NCI-H2081 treated with DMSO at 0.1 percent for 48 hours (cell line): ENCODE results near the gene PGBD5.

Experiments
- DNase-seq: peaks from one replicate; lab custom pipeline; 2025; lab: John Stamatoyannopoulos, UW

PGBD5 gene

DNA sequence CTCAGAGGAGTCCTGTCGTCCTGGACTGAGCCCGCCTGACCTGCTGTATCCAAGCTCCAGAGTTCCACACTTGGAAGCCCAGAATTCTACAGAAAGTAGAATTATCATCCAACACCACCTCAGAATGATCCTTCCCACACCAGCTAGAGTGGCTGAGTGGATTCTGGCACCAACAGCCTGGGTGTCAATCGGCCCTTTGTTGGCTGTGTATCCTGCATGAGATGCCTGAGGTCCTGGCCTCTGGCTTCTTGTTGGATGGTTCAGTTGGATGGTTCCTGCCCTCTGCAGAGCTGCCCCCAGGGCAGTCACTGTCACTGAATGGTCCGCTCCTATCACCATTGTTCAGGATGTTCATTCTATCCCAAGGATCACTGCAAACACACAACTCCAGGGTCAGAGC is 49.8 kb downstream of the PGBD5 start:
- no peak for DNase-seq

GRCh38 chr1:230375780-230376179 is 50.4 kb downstream of the PGBD5 start:
- DNase-seq = no peak

DNA sequence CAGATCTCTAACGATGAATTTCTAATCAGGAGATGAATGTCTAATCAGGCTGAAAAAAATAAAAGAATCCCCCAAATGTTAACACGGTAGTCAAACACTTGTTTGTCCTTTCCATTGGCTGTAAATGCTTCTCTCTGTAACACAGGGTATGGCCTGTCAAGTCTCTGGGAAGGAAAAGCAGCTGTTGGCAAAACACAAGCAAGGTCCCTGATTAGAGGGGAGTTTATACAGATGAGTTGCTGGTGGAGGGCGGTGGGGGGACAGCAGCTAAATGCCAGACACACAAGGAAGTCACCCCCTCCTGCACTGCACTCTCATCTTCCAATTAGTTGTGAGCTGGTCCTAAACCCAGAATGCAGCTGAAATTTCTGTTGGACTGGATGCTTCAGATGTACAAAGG is 51.0 kb downstream of the PGBD5 start:
- no peak for DNase-seq

DNA sequence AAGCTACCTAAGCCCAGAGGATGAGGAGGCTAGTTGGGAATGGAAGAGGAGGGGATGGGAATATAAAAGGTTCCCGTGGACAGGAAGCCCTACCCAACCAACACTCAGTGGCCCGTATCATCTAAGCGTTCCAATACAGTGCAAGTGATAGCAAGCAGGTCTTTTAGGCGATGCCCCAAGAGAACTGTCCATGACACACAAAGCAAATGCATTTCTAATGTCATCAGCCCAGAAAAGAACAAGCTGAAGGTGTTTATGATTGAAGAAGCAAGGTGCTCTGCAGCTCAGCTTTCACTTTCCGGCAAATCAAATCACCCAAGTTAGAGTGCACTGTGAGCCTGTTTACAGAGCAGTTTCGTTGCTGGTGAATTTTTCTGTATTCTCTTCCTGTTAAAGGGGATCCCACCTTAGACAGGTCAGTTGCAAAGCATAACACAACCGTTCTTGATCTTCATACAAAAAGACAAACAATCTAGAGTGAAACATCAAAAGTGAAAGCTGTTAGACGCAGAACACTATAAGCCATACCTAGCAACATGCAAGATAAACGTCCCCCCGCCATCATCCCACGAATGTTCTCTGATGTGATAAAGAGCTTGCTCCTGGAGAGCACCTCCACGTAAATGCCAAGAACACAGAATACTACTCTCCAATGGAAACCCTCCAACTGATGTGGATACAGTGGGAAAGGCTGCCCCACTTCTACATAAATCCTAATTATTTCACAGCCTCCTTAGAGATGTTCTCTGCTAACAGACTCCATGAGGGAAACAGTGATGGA is 54.0 kb downstream of the PGBD5 start:
- DNase-seq = no peak

GRCh38 chr1:230370109-230370508 is 56.0 kb downstream of the PGBD5 start:
- no peak for DNase-seq

- DNase-seq = no peak
Measured at GRCh38 chr1:230368871-230369270, 57.3 kb downstream of the PGBD5 start.

DNA sequence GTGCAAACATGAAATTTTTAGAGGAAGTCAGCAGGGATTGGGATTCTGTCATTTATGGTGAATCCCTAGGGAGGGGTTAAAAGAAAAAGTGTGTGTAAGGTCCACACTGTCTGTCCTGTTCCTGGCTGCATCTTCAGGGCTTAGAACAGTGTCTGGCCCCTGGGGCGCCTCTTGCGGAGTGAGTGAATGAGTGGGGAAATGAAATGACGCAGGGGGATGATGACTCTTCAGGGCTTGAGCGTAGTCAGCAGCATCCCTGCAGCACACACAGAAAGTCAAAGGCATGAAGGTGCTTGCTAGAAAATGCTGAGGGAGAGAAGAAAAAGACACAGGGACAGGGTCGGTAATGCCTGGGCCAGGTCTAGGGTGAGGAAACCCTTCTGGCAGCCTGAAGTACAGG is 57.8 kb downstream of the PGBD5 start:
- DNase-seq = no peak

- no peak for DNase-seq
Measured at GRCh38 chr1:230366504-230366915, 59.6 kb downstream of the PGBD5 start.

- DNase-seq = no peak
Measured at GRCh38 chr1:230365723-230366307, 60.3 kb downstream of the PGBD5 start.

DNA sequence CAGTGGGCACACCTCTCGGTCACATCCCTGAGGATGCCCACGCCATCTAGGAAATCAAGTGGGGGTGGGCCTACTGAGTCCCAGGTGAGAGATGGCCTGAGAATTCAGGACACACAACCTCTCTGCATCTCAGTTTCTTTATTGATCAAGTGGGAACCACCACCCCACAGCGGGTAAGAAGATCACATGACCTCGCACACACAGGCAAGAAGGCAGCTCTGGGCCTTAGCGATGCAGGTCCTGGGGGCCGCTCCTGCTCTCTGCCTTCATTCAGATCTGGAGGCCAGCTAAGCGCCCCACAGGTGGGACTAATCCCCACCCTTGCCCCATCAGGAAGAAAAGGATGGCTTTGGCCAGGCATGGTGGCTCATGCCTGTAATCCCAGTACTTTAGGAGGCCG is 63.2 kb downstream of the PGBD5 start:
- no peak for DNase-seq

DNA sequence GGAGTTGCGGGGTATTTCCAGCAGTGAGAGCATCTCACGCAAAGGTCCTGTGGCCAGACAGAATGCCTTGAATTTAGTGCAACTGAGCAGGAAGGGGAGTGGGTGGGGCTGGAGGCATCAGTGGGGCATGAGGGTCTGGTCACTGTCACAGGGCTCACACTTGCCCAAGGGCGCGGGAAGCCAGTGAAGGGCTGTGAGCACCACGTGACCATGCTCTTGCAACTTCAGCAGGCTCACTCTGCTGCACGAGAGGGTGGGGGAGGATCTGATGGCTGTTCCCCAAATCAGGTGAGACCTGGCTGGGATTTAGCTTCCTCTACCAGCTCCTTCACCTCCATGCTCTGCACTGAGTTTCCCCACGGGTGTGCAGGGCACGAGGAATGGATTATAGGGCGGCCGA is 64.2 kb downstream of the PGBD5 start:
- DNase-seq = no peak

DNA sequence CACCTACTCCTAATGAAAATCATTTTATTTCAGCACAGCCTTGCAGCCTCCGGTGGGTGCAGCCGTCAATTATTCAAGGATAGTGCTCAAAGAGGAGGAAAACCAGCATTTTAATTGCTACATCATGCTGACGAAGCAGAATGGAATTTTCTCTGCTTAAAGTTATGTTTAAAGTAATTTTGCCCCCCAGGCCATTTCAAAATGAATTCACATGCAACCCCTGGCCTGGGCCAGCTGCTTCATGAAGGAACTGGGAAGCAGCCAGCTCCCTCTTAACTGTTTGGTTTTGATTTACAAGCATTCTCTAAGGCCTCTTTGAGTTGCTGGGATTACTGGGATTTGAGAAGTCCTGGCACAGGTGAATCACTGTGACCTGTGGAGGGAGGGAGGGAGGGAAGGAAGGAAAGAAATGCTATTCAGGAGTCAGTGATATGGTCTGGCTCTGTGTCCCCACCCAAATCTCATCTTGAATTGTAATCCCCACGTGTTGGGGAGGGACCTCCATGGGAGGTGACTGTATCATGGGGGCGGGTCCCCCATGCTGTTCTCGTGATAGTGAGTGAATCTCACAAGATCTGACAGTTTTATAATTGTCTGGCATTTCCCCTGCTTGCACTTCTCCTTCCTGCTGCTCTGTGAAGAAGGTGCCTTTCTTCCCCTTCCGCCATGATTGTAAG is 66.0 kb downstream of the PGBD5 start:
- no peak for DNase-seq

GRCh38 chr1:230356869-230357794 is 69.0 kb downstream of the PGBD5 start:
- no peak for DNase-seq

DNA sequence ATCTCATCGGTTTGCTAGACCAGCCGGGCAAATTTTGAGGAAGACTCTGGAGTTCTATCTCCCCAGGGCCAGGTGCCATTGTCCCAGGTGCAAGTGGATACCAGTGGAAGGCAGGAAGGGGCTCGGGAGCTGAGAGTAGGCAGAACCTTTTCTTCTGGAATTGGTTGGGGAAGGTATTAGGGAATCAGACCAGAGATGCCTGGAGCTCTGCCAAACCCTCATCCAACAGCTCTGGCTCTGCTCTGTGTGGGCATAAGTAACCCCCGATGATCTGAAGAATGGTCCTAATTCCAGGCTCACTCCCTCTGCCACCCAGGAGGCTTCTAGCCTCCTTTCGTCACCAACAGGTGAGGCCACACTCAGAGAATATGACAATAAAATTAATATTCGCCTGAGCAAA is 69.9 kb downstream of the PGBD5 start:
- no peak for DNase-seq

GRCh38 chr1:230355594-230355993 is 70.5 kb downstream of the PGBD5 start:
- DNase-seq = no peak

GRCh38 chr1:230355128-230355527 is 71.0 kb downstream of the PGBD5 start:
- DNase-seq = no peak

- DNase-seq = no peak
Measured at GRCh38 chr1:230354005-230354404, 72.1 kb downstream of the PGBD5 start.

DNA sequence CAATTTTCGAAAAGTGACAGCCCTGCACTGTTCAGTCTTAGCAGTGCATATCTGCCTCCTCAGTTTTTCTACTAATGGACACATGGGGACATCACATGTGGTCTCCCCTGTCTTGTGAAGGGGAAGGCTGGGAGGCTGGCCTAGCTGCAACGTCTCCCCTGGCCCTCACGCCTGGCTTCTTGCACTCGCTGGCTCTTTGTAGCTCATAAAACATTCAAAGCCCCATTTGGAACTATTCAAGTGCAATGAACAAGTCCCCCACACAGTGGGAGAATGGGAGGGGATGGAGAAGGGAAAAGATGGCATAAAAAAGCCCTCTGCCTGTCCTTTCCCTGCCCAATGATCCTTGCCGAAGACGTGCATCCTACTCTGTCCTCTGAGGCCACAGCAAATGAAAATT is 73.6 kb downstream of the PGBD5 start:
- no peak for DNase-seq

DNA sequence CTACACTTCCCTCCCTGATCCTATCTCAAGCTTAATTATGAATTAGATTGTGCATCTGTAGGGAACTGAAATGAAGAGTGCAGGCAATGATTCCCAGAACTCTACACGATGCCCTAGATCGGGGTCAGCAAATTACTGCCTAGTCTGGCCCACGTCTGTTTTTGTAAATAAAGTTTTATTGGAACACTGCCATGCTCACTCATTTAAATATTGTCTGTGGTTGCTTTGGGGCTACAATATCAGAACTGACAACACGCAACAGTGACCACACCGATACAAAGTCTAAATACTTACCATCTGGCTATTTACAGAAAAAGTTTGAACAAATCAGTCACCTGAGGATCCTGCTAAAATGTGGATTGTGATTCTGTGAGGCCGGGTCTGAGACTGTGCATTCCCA is 74.1 kb downstream of the PGBD5 start:
- no peak for DNase-seq

GRCh38 chr1:230351514-230351913 is 74.6 kb downstream of the PGBD5 start:
- DNase-seq = no peak

- DNase-seq = no peak
Measured at GRCh38 chr1:230350208-230350921, 75.8 kb downstream of the PGBD5 start.

- DNase-seq = no peak
Measured at GRCh38 chr1:230349020-230349393, 77.1 kb downstream of the PGBD5 start.
